M059J (cell line): ENCODE measurements around the gene EXD3. TPM values are rescaled to one million over a fixed set of nuclear protein-coding genes. Genes with fewer than 3 reads are reported as not detected.
A peak's percentile ranks its signal among the peaks of the same experiment; 100 is the strongest.

Experiments used
- DNase-seq: peaks from one replicate; pipeline ENCODE4 v3.0.0-alpha.2; 2012; ENCODE audit warnings: low read depth
- total RNA-seq: library from RNA; depleted of rRNA; stranded (reverse); fragments of >200 nt; shearing (Covaris generic); gene quantifications from 2 replicates; pipeline ENCODE4 v1.2.3, GENCODE V29; 2014

The EXD3 gene
- total RNA-seq, 1 experiment from 2014 or later = 2.7 TPM

- DNase-seq = no peak
Measured at GRCh38 chr9:137317718-137318511, 105.0 kb downstream of the EXD3 start.

DNA sequence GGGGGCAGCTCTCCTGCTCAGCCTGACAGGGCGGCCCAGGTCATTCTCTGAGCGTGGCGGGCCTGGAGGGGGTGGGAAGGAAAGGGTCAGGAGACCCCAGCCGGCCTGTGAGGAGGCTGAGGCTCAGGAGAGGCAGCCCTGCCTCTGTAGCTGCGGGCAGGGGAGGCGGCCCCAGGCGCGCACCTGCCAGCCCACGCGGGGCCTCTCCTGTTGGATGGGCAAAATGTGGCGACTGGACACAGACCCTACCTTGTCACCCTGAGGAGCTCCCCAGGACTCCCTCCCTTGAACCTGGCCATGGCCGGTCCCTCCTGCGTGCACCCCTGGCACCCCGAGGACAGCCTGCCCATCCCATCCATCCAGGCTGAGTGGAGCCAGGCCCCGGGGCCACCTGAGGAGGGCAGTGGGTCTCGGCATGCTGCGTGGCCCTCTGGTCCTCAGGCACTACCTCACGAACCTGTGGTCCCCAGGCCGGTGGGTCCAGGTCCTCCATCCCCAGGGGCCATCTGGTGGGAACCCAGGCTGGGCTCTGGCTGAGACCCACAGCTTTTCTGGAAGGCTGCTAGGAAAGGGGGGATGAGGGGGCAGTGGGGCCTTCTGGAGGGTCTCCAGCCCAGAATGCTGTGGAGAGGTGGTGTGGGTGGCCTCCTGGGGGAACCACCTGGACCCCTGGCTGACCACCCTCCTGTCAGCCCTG lies 105.8 kb downstream of the EXD3 start:
- DNase-seq = no peak

DNA sequence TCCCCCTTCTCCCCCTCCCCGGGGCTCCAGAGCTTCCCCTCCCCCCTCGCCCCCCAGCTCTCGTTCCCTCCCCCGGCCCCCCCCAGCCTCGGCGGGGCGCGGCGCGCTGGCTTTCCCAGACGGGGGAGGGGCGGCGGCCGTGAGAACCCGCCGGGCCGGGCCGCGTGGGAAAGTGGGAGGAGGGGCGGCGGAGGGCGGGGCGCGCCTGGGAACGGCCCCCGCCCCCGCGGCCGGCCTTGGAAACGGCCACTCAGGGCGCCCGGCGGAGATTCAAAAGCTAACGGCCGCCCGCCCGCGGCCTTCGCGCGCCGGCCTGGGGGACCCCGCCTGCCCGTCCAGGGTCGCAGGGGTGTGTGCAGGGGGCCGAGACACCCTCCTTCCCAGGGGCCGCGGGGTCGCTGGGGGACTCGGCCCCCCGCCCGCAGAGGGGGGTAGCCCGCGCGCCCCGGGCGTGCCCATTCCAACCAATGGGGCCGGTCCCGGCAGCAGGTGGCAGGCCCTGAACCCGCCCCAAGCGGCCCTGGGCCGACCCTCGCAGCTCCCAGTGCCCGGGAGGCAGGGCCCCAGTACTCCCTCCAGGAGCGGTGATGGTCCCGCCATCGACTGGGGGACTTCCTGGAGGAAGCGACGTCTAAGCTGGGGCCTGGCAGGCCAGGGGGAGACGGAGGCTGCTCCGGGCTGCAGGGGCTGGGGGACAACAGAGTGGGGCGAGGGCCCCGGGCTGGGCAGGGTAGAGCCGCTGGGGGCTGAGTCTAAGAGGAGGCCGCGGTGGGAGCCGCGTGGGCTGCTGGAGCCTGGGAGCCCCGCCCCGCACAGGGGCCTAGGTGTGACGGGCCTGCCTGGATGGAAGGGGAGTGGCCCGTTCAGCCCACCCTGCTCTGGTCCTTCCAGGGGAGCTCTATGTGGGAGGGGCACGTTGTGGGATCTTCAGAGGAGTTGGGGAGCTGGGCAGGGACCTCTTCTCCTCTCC lies 106.7 kb downstream of the EXD3 start:
- no peak for DNase-seq

GRCh38 chr9:137315581-137316011 lies 107.4 kb downstream of the EXD3 start:
- no peak for DNase-seq

DNA sequence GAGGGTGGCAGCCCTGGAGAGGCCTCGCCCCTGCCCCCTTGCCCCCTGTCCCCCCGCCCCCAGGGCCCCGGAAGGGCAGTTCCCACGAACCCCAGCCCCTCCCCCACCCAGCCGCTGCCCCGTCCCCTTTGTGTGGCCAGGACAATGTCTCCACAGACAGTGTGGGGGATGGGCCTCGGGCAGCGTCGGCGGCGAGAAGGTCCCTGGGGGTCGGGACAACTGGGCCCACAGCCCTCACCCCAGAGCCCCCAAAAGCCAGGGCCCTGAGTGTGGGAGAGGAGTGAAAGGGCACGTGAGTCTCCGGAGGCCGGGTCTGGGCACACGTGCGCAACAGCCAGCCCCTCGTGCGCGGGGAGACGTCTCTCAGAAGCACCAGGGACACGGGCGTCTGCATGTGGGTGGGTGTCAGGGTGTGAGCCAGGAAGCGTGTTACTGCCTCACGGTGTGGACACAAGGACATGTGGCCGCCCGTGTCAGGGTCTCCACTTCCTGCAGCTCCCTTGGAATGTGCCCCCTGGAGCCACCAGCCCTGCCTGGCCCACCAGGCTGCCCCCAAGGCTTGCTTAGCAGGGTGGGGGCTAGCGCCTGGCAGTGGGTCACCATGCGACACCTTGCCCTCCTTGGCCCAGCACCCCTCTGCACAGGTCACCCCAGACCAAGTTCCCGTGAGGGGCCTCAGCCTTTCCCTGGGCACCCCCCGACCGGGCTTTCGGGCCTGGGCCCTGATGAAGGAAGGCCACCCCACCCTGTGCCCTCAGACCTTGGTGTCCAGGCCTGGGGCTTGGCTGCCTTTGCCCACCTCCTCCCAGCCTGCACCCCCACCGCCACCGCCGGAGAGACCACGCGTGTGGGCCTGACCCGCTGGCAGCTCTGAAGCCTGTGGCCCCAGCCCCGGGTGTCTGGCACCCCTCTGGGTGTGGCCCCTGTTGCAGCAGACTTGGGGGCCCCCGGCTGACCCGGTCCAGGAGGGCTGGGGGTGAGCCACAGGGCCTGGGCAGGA lies 108.1 kb downstream of the EXD3 start:
- DNase-seq = no peak

DNA sequence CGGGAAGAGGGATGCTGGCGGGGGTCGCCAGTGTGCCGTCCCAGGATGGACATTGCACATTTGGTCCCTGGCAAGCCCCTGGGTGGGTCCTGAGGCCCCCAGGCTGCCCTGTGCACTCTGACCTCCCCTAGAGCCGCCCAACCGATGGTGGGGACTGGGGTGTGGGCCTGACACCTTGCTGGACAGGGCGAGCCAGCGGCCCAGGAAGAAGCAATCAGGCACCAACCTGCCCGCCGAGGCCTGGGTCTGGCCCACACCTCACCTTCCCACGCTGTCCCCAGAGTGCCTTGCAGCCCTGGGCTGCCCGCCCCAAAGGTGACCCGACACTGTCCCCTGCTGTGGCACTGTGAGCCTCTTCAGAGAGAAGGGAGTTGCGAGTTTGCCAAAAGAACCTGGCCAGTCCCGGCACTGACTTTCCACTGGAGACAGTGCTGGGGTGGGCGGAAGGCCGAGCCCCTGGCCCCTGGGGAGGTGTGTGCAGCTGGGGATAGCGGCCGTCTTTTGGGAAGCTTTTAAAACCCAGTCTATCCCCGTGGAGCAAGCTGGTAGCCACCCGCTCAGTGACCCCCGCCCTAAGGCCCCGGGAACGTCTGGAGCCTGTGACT lies 108.9 kb downstream of the EXD3 start:
- DNase-seq = no peak

- DNase-seq = no peak
Measured at GRCh38 chr9:137313326-137313936, 109.5 kb downstream of the EXD3 start.

DNA sequence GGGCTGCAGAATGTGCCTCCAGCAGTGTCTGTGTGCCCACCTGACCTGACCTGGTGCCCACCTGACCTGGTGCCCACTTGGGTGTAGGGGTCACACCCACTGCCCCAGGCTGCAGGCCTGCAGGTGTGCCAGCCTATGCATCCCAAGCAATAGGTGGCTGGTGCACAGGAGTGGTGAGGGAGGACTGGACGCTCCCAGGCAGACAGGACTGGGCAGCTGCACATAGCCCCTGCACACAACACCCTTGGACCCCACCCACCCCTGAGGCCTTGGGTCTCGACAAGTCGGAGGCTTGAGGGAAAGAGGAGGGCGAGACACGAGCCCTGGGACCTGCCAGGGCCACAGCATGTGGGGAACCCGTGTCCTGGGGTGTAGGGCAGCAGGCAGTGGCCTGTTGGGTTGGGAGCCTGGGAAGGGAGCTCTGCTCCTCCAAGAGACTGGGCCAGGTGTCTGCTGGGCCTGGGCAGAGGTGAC lies 110.1 kb downstream of the EXD3 start:
- DNase-seq = no peak

DNA sequence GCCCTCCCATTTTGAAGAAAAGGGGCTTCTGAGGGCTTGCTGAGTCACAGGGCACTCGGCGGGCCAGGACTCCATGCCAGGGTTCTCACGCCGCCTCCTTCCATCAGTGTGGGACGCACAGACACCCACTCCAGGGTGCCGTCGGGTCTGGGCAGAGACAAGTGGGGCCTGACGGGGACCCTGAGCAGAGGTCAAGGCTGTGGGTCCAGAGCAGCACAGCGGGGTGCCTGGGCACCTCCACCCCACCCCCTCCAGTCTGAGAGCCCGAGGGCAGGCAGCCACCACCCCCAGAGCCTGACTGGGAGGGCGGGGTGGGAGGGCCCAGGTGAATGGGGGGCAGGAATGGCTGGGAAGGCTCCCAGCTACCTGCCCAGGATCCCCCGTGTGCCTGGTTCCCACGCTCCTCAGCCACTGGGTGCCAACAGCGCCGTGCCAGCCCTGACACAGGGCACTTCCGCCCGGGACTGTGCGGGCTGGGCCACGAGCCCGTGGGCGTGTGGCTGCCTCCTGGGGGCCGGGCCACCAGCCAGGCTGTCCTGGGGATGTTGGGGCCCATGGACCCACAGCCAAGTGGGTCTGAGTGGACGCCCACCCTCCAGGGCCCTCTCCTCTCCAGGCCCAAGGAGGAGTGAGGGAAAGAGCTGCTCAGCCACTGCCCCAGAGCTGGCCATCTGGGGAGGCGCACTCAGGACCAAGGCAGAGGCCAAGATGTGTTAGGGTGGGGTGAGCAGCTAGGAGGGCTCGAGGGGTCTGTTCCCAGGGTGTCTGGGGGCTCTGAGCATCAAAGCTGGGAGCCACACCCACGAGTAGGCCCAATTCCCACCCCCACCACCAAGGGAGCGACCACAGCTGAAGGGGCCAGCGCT lies 110.7 kb downstream of the EXD3 start:
- DNase-seq = no peak

DNA sequence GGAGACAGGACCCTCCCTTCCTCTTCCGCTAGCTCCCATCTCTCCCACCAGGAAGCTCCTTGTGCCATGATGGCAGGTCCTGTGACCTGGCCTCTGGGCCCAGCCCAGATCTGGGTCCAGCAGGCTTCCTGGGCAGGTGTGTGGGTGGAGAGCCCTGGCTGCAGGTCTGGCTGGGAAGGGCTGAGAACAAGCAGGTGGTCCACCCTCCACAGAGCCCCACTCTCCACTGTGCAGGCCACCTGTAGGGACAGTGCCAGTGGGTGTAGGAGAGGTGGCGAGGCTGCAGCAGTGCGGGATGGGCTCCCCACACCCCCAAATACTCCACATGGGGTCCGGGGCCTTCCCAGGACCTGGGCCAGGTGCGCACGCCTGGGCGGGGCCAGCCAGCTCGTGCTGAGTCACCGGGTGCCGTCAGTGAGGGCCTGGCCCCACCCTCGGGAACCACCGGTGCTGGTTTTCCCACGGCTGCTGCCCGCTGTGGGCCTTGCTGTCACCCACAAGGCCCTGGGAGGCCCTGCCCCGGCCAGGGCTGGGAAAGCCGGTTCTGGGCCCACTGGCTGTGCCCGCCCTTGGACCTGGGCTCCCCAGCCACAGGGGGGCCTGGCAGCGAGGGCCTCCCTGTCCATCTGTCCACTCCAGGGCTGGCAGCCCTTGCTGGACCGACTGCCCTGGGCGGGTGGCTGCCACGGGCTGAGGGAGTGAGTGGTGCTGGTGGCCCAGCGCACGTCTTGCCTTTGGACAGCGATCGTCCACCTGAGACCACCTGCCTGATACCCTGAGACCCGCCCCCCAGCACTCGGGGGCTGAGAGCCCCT lies 111.6 kb downstream of the EXD3 start:
- peak; percentile 43 for DNase-seq

DNA sequence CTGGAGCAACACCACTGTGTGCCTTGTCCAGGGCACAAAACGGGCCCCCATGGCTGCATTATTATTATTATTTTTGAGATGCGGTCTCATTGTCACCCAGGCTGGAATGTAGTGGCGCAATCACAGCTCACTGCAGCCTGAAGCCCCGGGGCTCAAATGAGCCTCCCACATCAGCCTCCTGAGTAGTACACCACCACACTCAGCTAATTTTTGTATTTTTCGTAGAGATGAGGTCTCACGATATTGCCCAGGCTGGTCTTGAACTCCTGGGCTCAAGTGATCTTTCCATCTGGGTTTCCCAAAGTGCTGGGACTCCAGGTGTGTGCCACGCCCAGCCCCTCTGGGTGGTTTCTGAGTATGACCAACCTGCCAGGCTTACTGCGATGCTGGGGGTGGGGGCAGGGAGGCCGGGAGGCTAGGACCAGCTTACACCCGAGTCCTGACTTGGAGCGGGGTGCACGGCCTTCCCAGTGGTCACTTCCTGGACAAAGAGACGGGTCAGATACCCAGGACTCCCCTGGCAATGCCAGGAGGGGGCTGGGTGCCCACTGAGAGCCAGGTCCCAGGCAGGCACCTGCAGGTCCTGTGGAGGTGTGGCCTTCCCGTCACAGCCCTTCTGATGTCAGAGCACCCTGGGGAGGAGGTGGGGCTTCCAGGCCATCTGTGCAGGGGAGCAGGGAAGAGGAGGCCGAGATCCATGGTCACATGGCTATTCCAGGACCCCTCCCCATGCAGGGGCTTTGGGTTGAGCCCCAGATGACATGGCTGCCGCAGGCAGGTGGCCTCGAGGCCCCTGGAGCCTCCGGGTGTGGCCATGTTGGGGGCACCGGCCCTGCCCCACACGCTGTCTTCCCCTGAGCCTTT lies 112.5 kb downstream of the EXD3 start:
- DNase-seq = no peak

DNA sequence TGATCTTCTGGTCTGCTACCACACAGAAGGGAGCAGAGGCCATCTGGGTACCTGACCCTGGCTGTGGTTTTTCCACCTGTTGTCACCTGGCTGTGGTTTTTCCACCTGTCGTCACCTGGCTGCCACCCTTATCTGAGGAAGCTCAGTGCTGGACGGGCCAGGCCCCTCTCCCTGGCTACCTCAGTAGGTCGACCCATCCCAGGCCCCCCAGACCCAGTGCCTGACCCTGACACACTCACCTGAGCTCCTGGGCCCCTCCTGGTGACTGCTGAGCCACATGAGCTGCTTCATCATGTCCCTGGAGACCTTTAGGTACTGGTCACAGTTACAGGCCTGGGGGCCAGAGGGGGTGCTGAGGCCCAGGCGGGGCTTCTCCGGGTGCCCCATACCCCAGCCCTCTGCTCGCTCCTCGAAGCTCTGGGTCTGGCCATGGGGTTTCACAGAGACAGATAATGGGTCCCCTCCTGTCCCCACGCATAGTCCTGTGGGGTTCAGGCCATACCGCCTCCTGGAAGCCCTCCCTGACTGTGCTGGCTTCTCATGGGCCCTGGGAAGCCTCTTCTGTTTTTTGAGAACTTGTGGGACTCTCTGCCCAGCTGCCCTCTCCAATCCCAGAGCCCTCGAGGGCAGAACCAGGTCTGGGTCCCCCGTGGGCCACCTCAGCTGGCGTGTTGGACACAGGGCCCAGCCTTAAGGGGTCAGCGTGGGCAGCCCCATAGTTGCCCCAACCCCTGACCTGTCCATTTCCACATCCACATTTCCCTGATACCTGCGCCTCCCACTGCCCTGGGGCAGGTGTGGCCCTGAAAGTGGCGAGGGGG lies 113.4 kb downstream of the EXD3 start:
- no peak for DNase-seq

- no peak for DNase-seq
Measured at GRCh38 chr9:137308057-137308619, 114.8 kb downstream of the EXD3 start.

DNA sequence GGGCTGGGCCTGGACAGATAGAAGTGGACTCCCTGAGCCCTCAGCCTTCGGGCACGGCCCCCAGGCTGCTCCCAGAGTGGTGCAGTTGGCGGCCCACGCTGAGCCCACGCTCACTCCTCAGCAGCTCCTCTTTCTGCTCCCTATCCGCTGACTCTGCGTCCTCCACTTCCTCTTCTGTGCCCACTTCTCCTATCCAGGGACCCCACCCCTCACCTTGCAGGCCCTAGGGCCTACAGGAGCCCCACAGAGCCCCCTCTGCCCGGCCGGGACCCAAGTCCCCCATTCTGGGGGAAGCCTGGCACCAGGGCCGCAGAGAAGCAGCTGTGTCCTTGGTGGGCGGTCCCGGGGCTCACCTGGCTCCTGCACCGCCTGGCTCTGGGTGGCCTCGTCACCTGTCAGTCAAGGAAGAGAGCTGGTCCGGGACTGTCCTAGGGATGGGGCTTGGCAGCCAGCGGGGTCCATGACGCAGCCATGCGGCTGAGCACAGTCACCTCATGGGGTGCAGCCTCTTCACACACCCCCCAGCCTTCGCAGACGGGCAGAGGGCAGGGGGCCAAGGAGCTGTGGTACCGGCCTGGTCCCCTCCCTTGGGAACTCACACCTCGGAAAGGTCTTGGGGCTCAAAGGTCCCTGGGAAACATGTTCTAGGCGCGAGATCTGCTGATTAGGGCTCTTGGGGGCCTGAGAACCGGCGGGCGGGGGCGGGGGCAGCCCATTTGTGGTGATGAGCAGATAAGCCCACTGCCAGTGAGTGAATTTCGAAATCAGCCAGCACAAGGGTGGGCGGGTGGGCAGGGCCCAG lies 115.5 kb downstream of the EXD3 start:
- DNase-seq = no peak

DNA sequence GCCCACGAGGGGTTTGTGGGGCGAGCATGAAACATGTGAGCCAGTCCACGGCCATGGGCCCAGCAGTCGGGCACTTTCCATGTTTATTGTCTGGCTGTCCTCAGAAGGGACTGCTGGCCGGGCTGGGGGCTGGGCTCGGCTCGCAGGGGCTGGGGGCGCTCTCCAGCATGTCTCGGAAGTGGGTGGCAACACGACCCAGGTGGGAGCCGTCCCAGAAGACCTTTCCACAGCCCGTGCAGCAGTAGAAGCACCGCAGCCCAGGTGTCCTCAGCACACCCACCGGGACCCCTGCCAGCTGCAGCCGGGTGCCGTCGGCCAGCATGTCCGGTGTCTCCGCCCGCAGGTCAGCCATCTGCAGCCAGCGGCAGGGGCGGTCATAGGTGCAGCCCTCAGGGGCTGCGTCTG lies 116.1 kb downstream of the EXD3 start:
- no peak for DNase-seq
